Stimulated activated memory B cell treated with anti-CD40 and anti-IgM and Interleukin-4, amounts not matched to agents 10 μg/mL and 1 μg/mL and 100 μg/mL, for 72 hours (primary cell): Measurements from ENCODE around the gene USPL1.
"Not testable (repeated sequence)": the region's sequence is repeated elsewhere in the genome, so short reads cannot be mapped to it uniquely, and the experiment has no call there.

ENCODE experiments used
- ATAC-seq: fragments of 150-1000 bp; cut with Tn5 transposase; 2 replicates; pipeline ENCODE4 v1.10.0; 2021
- H3K27ac Mint-ChIP-seq: one replicate; pipeline ENCODE4 v1.8.0; 2022; ENCODE audit warnings: mild to moderate bottlenecking, mixed read lengths
- H3K27me3 Mint-ChIP-seq: one replicate; pipeline ENCODE4 v1.8.0; 2022; ENCODE audit warnings: mixed read lengths
- H3K36me3 Mint-ChIP-seq: one replicate; pipeline ENCODE4 v1.8.0; 2022; ENCODE audit warnings: mixed read lengths
- H3K4me1 Mint-ChIP-seq: one replicate; pipeline ENCODE4 v1.8.0; 2022; ENCODE audit warnings: mixed read lengths
- H3K4me3 Mint-ChIP-seq: one replicate; pipeline ENCODE4 v1.8.0; 2022; ENCODE audit warnings: mild to moderate bottlenecking, moderate library complexity, mixed read lengths
- H3K9me3 Mint-ChIP-seq: one replicate; pipeline ENCODE4 v1.8.0; 2022; ENCODE audit warnings: mixed read lengths

The USPL1 gene

DNA sequence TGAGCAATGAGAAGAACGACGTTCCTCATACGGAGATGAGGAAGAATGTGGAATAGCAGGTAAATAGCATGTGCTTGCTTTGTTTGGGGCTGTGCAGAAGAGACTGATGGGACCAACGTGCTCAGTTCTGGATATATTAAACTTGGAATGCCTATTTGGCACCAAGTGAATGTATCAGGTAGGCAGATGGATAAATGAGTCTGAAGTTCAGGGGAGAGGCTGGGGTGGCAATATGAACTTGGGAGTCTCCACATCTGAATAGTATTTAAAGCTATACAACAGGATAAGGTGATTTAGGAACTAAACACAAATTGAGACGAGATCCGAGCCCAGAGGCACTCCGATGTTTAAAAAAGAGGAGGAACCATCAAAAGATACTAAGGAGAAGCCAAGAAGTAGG, 12.7 kb upstream of the USPL1 start:
- Mint-ChIP-seq H3K4me1 (peaks cover 11% of the 10 kb centered on the region), H3K9me3 (no peaks in the 10 kb centered on the region), H3K36me3 (no peaks in the 10 kb centered on the region), H3K27ac (no peak overlapping the region), H3K4me3 (no peak overlapping the region), H3K27me3 (no peaks in the 10 kb centered on the region)
- ATAC-seq, result no peak

DNA sequence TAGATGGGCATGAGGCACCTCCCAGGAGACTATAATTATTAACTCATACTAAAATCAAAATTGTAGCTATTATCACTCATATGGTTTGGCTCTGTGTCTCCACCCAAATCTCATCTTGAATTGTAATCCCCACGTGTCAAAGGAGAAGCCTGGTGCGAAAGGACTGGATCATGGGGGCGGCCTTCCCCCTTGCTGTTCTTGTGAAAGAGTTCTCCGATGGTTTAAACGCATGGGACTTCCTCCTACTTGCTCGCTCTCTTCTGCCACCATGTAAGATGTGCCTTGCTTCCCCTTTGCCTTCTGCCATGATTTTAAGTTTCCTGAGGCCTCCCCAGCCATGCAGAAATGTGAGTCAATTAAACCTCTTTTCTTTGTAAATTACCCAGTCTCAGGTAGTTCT, 10.5 kb upstream of the USPL1 start:
- not testable (repeated sequence) for ATAC-seq, H3K4me3 Mint-ChIP-seq, H3K27me3 Mint-ChIP-seq, H3K9me3 Mint-ChIP-seq, H3K36me3 Mint-ChIP-seq
- Mint-ChIP-seq H3K27ac (peak overlapping the region; percentile 42), H3K4me1 (peaks cover 23% of the 10 kb centered on the region)

DNA sequence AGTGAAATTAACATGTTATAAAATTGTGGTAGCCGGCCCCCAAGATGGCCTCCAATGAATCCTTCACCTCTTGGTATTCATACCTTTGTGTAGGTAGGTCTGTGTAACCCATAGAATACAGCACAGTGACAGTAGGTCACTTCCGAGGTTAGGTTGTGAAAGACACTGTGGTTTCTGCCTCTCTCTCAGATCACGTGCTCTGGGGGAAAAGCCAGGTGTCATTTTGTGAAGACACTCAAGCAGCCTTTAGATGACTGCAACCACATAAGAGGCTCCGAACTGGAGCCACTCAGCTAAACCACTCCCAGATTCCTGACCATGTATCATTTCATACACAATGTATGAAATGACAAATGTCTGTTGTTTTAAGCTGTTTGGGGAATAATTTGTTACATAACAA, 9.8 kb upstream of the USPL1 start:
- no peaks in the 10 kb centered on the region for H3K27me3 Mint-ChIP-seq
- H3K9me3 Mint-ChIP-seq, result no peaks in the 10 kb centered on the region
- no peaks in the 10 kb centered on the region for H3K36me3 Mint-ChIP-seq
- ATAC-seq, result peak; percentile 97
- peaks cover 31% of the 10 kb centered on the region for H3K4me1 Mint-ChIP-seq
- H3K27ac Mint-ChIP-seq, result no peak overlapping the region
- H3K4me3 Mint-ChIP-seq, result no peak overlapping the region

DNA sequence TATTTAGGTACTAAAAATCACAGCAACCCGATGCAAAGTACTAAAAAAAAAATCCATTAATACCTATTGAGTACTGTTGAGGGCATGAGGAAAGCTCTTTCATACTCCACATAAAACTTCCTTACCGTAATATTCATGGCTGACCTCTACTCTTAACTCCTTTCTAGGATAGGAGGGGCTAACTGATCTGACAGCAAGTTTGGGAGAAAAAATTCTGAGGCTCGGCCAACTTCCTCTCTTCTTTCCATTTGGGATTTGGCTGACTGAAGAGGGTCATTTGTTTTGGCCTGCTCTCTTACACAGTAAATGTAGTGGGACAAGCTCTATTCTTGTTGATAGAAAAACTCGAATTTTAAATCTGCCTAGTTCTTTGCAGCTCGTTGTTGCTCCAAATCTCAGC, 9.4 kb upstream of the USPL1 start:
- peaks cover 35% of the 10 kb centered on the region for H3K4me1 Mint-ChIP-seq
- no peak for ATAC-seq
- H3K4me3 Mint-ChIP-seq, result no peak overlapping the region
- H3K36me3 Mint-ChIP-seq, result no peaks in the 10 kb centered on the region
- no peaks in the 10 kb centered on the region for H3K27me3 Mint-ChIP-seq
- no peak overlapping the region for H3K27ac Mint-ChIP-seq
- H3K9me3 Mint-ChIP-seq, result no peaks in the 10 kb centered on the region

DNA sequence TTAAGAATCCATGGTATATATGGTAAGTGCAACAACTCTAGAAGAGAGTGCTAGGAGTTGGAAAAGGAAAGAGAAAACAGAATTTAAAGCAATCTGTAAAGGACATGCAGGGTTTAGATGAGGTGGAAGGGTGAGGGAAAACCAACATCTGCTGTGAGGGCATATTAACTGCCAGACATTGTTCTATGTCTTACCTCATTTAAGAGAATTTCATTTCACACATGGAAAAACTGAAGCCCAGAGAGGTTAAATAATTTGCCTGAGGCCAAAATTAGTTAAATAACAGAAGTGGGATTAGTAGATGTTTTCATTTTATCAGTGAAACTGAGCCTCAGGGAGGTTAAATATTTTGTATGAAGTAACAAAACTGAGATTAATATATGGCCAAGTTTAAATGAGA, 7.4 kb upstream of the USPL1 start:
- Mint-ChIP-seq H3K4me1 (peaks cover 41% of the 10 kb centered on the region), H3K27me3 (no peaks in the 10 kb centered on the region), H3K9me3 (no peaks in the 10 kb centered on the region), H3K27ac (peak overlapping the region; percentile 29), H3K4me3 (no peak overlapping the region), H3K36me3 (peaks cover 5% of the 10 kb centered on the region)
- no peak for ATAC-seq

DNA sequence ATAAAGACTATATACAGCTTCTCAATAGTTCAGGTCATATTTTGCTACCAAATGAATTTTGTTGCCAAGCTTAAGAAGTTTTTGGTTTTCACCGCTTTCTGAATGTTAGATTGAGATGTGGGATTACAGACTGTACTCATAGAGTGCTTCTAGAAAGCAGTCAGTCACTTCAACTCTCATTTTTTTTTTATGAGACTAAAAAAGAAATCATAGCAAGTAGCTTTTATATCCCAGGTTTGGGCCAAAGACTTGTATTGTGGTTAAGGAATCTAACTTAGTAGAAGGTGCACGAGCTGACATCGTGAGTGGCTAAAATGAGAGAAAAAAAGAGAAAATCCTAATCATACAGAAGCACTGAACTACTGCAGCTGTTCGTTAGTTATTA, 2.2 kb upstream of the USPL1 start:
- Mint-ChIP-seq H3K9me3 (no peaks in the 10 kb centered on the region), H3K27ac (no peak overlapping the region), H3K4me3 (no peak overlapping the region), H3K4me1 (peaks cover 26% of the 10 kb centered on the region), H3K27me3 (no peaks in the 10 kb centered on the region), H3K36me3 (peaks cover 5% of the 10 kb centered on the region)
- no peak for ATAC-seq

DNA sequence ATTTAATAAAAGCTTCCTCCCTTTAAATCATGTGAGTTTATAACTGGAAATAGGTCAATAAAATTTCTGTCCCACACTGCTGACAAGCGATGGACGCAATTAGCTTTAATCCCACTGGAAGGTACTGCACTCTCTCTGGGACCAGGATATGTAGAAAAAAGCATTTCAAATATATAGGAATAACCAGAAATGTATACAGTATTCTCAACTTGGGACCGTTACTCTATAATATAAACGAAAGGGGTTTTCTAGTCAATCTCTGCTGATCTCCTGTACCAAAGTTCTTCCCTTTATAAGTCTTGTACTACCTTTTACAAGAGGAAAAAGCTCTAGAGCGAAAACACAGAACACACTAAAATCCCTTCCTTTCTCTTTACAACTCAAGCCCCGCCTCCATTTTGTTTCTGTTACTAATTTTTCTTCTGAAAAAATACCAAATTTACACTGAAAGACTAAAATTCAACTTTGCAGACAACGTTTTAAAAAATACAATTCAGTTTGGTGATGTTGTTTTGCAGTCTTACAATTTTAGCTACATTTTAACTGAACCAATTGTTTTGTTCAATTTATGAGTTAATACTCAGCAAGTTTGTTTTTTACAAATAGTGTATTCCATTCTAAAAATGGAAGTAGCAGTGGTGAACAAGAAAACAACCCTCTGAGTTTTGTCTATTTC, 1.7 kb upstream of the USPL1 start:
- Mint-ChIP-seq H3K4me1 (peaks cover 22% of the 10 kb centered on the region), H3K27me3 (no peaks in the 10 kb centered on the region), H3K9me3 (no peaks in the 10 kb centered on the region), H3K27ac (no peak overlapping the region), H3K36me3 (peaks cover 5% of the 10 kb centered on the region), H3K4me3 (no peak overlapping the region)
- ATAC-seq, result no peak

DNA sequence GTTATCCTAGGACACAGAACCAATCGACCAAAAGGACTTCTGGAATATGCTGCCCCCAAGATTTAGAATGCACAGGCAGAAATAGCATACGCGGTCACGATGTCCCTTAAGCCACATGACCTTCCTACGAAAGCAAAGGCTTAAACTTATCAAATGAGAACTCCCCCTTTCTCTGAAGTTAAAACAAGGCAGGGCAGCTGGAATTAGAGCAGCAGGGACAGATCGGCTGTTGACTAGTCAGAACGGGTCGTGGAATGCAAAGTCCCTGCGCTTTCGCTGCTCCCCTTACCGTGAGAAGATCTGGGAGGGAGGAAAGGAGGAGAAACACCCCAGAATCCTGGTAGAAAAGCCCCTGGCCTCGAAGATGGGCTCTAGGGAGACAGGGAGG, 799 bp upstream of the USPL1 start:
- H3K27me3 Mint-ChIP-seq, result no peaks in the 10 kb centered on the region
- H3K9me3 Mint-ChIP-seq, result no peaks in the 10 kb centered on the region
- H3K4me3 Mint-ChIP-seq, result no peak overlapping the region
- ATAC-seq, result peak; percentile 65
- peaks cover 5% of the 10 kb centered on the region for H3K36me3 Mint-ChIP-seq
- peaks cover 20% of the 10 kb centered on the region for H3K4me1 Mint-ChIP-seq
- no peak overlapping the region for H3K27ac Mint-ChIP-seq

DNA sequence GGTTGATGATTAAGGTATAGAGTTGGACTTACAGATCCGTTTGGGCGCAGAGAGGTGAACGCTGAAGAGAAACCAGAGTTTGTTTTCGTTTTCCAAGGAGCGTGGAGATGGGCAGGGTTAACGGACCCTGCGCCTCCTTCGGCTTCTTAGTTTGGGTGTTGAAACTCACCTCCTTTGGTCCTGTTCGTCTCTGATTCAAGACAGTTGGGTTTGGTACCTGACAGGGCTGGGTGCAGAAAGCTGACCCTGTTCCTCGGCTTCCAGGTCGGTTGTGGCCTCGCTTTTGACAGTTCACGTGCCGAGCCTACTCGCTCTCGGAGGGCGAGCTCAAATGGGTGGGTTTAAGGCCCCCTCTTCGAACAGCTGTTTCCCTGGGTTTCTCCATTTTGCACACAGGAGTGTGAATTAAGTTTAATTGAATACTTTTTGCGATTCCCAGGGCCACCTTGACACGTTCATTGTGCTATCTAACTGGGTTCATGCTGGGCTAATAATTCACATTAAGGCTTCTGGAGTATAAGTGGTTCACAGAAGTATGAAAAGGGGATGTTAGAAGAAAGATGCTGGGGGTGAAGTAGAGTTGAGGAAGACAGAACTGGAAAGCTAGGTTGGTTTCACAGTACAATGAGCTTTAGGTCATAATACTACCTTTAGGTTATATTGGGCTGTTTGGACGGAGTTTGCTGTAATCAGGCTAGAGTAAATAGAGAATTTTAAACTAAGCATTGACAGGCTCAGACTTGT, 638 bp downstream of the USPL1 start:
- ATAC-seq, result peak; percentile 17
- Mint-ChIP-seq H3K27ac (no peak overlapping the region), H3K27me3 (no peaks in the 10 kb centered on the region), H3K4me3 (no peak overlapping the region), H3K9me3 (no peaks in the 10 kb centered on the region), H3K36me3 (peaks cover 13% of the 10 kb centered on the region), H3K4me1 (peaks cover 14% of the 10 kb centered on the region)

DNA sequence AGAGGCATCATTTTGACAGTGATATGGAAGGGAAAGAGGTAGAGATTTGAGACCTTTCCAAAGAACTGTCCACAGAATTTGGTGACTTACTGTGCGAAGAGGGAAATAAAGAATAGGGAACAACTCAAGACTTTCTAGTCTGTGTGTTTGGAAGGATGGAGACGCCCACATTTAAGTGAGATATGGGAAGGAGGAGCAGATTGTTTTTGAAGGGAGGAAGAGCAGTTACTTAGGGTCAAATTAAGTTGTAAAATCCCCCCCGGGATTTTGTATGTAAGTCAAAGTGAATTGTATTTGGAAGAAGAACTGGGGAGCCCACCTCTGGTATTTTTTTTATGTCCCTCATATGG, 1.2 kb downstream of the USPL1 start:
- no peaks in the 10 kb centered on the region for H3K27me3 Mint-ChIP-seq
- no peak overlapping the region for H3K27ac Mint-ChIP-seq
- no peak for ATAC-seq
- no peaks in the 10 kb centered on the region for H3K9me3 Mint-ChIP-seq
- no peak overlapping the region for H3K4me3 Mint-ChIP-seq
- peaks cover 13% of the 10 kb centered on the region for H3K36me3 Mint-ChIP-seq
- H3K4me1 Mint-ChIP-seq, result peaks cover 14% of the 10 kb centered on the region

DNA sequence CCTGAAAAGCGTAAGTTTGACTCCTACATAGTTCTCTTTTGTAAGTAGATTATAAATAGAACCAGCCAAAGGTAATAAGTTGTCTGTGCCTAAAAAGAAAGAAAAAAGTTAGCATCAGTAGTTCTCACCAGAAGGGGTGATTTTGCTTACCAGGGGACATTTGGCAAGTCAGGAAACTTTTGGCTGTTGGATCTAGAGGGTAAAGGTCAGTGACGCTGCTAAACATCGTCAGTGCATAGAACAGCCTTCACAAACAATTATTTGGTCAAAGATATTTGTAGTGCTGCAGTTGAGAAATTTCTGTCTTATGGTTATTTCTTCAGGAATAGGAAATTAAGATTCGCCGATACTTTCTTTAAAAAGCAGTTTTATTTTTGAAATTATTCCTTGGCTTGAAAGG, 2.0 kb downstream of the USPL1 start:
- H3K4me3 Mint-ChIP-seq, result no peak overlapping the region

DNA sequence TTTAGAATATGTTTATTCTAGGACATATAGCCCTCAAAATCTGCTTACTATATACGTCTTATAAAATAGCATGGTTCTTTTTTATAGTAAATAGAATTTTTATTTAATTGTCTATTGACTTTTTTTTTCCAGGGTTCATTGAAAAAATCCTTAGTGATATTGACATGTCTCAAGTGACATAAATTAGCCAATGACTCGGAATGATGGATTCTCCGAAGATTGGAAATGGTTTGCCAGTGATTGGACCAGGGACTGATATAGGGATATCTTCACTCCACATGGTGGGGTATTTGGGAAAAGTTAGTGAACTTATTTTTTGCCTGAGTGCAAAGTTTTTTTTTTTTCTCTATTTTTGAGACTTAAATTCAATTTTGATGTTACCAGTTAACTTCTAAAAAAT, 3.2 kb downstream of the USPL1 start:
- Mint-ChIP-seq H3K27ac (no peak overlapping the region), H3K27me3 (no peaks in the 10 kb centered on the region), H3K9me3 (no peaks in the 10 kb centered on the region), H3K36me3 (peaks cover 27% of the 10 kb centered on the region), H3K4me3 (no peak overlapping the region), H3K4me1 (peaks cover 28% of the 10 kb centered on the region)
- no peak for ATAC-seq

More for the DNA sequence above, 2.0 kb downstream of the USPL1 start:
- Mint-ChIP-seq H3K27me3 (no peaks in the 10 kb centered on the region), H3K36me3 (peaks cover 20% of the 10 kb centered on the region), H3K9me3 (no peaks in the 10 kb centered on the region), H3K27ac (no peak overlapping the region), H3K4me1 (peaks cover 22% of the 10 kb centered on the region)
- ATAC-seq, result no peak

DNA sequence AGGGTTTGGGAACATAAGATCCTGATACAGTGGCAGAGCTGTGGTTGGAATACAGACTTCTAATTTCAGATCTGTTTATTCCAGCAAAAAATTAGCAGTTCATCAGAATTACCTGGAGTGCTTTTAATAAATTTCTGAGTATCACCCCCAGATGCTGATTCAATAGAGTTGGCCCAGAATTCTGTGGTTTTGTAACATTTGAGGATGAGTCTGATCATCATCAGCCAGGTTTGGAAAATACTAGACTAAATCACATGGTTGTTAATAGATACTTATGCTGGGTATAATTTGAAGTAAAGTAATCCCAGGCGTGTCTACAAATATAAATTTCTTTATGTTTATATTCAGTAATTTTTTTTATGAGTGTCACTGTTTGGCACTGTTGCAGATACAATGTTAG, 4.8 kb downstream of the USPL1 start:
- Mint-ChIP-seq H3K4me1 (peaks cover 30% of the 10 kb centered on the region), H3K27ac (no peak overlapping the region), H3K36me3 (peaks cover 27% of the 10 kb centered on the region), H3K4me3 (no peak overlapping the region), H3K9me3 (no peaks in the 10 kb centered on the region), H3K27me3 (no peaks in the 10 kb centered on the region)
- no peak for ATAC-seq

DNA sequence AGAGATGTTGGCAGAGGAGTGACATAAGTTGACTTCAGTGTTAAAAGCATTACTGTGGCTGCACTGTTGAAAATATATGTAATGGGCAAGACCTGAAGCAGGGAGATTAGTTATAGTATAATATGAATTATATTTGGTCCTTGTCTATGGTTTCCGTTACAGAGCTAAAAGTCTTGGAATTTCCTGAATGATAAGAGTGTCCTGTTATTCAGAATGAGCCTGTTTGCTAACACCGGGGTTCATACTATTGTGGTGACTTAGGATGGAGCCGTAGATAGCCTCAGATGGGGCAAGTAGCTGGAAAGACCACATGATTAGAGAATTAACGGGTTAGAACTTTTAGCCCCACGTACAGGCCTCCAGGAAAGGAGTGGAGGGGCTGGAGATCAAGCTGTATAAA, 5.7 kb downstream of the USPL1 start:
- H3K4me3 Mint-ChIP-seq, result no peak overlapping the region
- peaks cover 29% of the 10 kb centered on the region for H3K36me3 Mint-ChIP-seq
- ATAC-seq, result no peak
- H3K9me3 Mint-ChIP-seq, result no peaks in the 10 kb centered on the region
- H3K27me3 Mint-ChIP-seq, result no peaks in the 10 kb centered on the region
- H3K27ac Mint-ChIP-seq, result no peak overlapping the region
- peaks cover 37% of the 10 kb centered on the region for H3K4me1 Mint-ChIP-seq

DNA sequence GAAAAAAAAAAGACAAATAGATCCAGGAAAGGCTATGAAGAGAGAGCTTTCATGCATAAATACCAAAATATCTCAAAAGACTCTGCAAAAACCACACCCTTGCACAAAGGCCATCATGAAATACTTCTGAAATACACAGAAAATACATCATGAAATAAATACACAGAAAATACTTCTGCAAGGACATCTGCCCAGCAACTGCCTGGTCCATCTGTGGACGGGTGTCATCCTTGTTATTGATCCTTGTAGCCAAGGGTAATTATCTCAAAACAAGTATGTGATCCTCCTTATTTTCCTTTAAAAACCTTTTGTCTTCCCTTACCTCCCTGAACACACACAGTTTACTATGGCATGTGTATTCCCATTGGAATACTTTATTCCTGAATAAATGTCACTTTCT, 6.9 kb downstream of the USPL1 start:
- H3K27ac Mint-ChIP-seq, result peak overlapping the region; percentile 69
- peaks cover 50% of the 10 kb centered on the region for H3K4me1 Mint-ChIP-seq
- ATAC-seq, result no peak

DNA sequence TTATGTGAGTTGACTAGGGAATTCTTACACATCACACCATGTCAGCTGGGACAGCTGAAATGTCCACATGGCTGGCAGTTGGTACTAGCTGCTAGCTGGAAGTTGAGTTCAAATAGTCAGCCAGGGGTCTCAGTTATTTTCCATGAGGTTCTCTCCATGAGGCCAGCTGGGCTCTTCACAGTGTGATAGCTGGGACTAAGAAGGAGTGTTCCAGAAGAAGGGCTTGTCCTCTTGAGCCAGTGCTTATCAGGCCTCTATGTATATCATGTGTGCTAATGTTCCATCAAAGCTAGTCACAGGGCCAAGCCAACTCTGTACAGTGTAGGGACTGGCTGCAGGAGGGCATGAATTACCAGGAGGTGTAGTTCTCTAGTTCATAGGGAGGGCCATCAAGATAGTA, 11.8 kb downstream of the USPL1 start:
- Mint-ChIP-seq H3K4me1 (peaks cover 56% of the 10 kb centered on the region), H3K9me3 (peaks cover 2% of the 10 kb centered on the region), H3K4me3 (no peak overlapping the region), H3K27ac (peak overlapping the region; percentile 73), H3K36me3 (peaks cover 61% of the 10 kb centered on the region), H3K27me3 (no peaks in the 10 kb centered on the region)
- ATAC-seq, result no peak

More for the DNA sequence above, 6.9 kb downstream of the USPL1 start:
- Mint-ChIP-seq H3K4me3 (no peak overlapping the region), H3K36me3 (peaks cover 42% of the 10 kb centered on the region), H3K9me3 (no peaks in the 10 kb centered on the region), H3K27me3 (no peaks in the 10 kb centered on the region)
